Spinal cord (tissue), 10 donors: Measurements from ENCODE around the gene INO80C. TPM values are rescaled to one million over a fixed set of nuclear protein-coding genes. Genes with fewer than 3 reads are reported as not detected.

Experiments used
- DNase-seq, 6 donors: peaks; one replicate each; pipeline versions ENCODE4 v3.0.0 to v3.0.0-alpha.2; 2013 to 2015; ENCODE audit warnings: low spot score in 6 of 6, low read depth in 4 of 6
- H3K27ac ChIP-seq: one replicate; pipeline ENCODE4 v1.5.1; 2013; ENCODE audit warnings: low read depth, low read length, control low read depth
- H3K27me3 ChIP-seq: one replicate; pipeline ENCODE4 v1.6.1; 2013; ENCODE audit warnings: low read length; ENCODE audit not compliant: control insufficient read depth, insufficient read depth
- H3K36me3 ChIP-seq: one replicate; pipeline ENCODE4 v1.6.1; 2013; ENCODE audit warnings: low read length; ENCODE audit not compliant: control insufficient read depth, insufficient read depth
- H3K4me1 ChIP-seq: one replicate; pipeline ENCODE4 v1.6.1; 2013; ENCODE audit warnings: low read length; ENCODE audit not compliant: control insufficient read depth, insufficient read depth
- H3K4me3 ChIP-seq: one replicate; pipeline ENCODE4 v1.5.1; 2013; ENCODE audit warnings: low read depth, low read length, control low read depth
- H3K9me3 ChIP-seq: one replicate; pipeline ENCODE4 v1.6.1; 2013; ENCODE audit warnings: low read length; ENCODE audit not compliant: control insufficient read depth, insufficient read depth
- WGBS: methylation state at CpG from one replicate; pipeline ENCODE4 v1.1.5; 2013; ENCODE audit warnings: missing lambda C conversion rate; ENCODE audit not compliant: insufficient coverage; 5-methylcytosine and 5-hydroxymethylcytosine counted together
- polyA plus RNA-seq, 2 donors: library from polyadenylated mRNA; unstranded; fragments of 120-200 nt; gene quantifications; one replicate each; pipeline ENCODE4 v1.2.1, GENCODE V29; 2013; ENCODE audit not compliant: insufficient read length in 2 of 2
- total RNA-seq, 2 donors: library from RNA; depleted of rRNA in 1 of 2; stranded (reverse); fragments of 120-200 nt in 1 of 2; fragments of >200 nt in 1 of 2; gene quantifications; one replicate each; pipeline versions ENCODE4 v1.2.3 to v1.2.4, GENCODE V29; 2013 to 2014
- donor health status: healthy.

Gene INO80C
- total and polyA plus RNA-seq, 4 donors, result 8.1 to 22.4 (median 15.5) TPM

DNA sequence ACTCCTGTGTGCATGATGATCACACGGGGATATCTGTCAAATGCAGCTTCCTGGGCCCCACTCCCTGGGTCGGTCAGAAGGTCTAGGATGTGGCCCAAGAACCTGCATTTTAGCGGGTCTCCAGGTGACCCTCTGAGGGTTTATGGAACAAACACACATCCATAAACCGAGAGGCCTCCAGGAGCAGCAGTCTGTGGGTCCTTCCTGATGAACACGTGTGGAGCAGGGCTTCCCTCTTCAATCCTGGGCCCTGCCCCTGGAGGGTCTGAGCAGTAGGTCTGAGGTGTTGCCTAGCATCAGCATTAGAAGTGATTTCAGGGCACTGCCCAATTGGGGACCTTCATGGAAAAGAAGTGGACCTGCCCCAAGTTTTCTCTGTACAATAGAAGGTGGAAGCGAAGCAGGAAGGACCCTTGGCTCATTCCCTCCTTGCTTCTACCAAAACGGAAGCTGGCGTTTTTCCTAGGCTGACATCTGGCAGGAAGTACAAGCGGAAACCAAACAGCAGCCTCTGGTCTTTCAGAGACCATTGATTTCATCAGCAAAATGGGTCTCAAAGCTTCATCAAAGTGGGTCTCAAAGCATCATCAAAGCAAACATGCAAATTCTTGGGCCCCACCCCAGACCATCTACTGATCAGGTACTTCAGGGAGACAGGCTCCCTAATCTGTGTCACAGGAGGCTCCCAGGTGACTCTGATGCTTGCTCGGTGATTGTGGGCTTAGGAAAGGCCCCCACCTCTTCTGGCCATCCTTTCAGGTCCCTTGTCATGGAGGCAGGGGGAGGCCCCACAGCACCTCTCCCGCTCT is 30.7 kb downstream of the INO80C start:
- 87% methylated on average over 8 of the region's 11 CpGs for WGBS
- H3K27me3 ChIP-seq, result no peaks in the 10 kb centered on the region
- DNase-seq, result no peak
- H3K27ac ChIP-seq, result no peak overlapping the region
- no peak overlapping the region for H3K4me3 ChIP-seq
- H3K36me3 ChIP-seq, result peaks cover 8% of the 10 kb centered on the region
- no peaks in the 10 kb centered on the region for H3K9me3 ChIP-seq
- H3K4me1 ChIP-seq, result peaks cover 12% of the 10 kb centered on the region

- Histone ChIP-seq H3K4me1 (peaks cover 15% of the 10 kb centered on the region), H3K27me3 (no peaks in the 10 kb centered on the region), H3K27ac (no peak overlapping the region), H3K9me3 (no peaks in the 10 kb centered on the region), H3K36me3 (peaks cover 8% of the 10 kb centered on the region), H3K4me3 (no peak overlapping the region)
- no peak for DNase-seq
- WGBS, result 100% methylated on average over 1 of the region's 6 CpGs
Measured at GRCh38 chr18:35466334-35466733, 31.4 kb downstream of the INO80C start.

DNA sequence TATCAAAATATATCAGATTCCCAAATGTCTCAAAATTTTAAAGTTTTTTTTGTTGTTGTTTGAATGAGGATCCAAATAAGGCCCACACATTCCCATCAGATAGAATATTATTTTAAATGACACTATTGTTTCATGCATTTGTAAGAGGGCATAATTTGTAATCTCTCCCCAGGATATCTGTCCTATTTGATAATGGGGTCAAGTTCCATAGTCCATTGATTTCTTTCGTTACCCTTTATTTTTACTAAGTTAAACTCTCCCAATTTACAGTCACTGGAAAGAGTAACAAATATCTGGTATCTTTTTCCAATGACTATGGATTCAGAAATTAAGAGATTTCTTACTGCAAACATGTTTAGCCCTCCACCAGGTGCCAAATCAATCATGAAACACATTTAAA is 32.4 kb downstream of the INO80C start:
- Histone ChIP-seq H3K4me1 (peaks cover 9% of the 10 kb centered on the region), H3K9me3 (no peaks in the 10 kb centered on the region), H3K4me3 (no peak overlapping the region), H3K27me3 (no peaks in the 10 kb centered on the region), H3K36me3 (peaks cover 8% of the 10 kb centered on the region), H3K27ac (no peak overlapping the region)
- no peak for DNase-seq
- WGBS, result no CpG with 5 or more reads among the region's 1 CpG

DNA sequence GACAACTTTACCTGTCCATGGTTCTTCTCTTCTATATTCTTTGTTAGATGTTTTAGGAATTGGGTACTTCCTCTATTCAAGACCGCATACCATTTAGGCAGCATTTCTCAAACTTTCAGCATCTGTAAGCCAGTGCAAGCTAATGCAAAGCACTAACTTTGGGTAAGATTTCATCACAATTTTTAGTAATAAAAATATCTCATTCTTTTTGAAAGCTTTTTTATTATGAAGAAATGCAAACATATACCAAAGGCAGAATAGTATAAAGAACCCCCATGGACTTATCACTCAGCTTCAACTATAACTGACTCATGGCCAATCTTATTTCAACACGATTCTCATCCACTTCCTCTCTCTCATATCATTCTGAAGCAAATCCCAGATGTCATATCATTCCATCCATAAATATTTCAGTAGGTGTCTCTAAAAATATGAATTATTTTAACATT is 32.9 kb downstream of the INO80C start:
- no peak for DNase-seq
- Histone ChIP-seq H3K27me3 (no peaks in the 10 kb centered on the region), H3K4me3 (no peak overlapping the region), H3K36me3 (peaks cover 8% of the 10 kb centered on the region), H3K4me1 (peaks cover 8% of the 10 kb centered on the region), H3K27ac (no peak overlapping the region), H3K9me3 (no peaks in the 10 kb centered on the region)
- WGBS, result no CpG with 5 or more reads among the region's 2 CpGs

DNA sequence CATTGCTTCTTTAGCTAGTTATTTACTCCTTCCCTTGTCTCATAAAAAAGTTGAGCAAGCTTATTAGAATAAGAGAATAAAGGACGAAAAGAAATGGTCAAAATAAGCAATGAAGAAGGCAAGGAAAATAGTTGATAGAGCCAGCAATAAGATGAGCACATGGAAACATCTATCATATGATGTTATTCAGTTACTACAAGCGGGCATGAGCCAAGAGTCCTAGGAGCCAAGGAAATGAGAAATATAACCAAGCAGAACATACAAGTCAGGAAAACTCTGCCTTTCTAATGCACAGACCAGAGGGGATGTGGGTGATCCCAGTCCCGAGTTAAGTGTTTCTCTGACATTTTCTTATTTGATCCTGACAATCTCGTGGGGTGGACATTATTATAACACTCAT is 33.9 kb downstream of the INO80C start:
- DNase-seq, result no peak
- H3K4me1 ChIP-seq, result peaks cover 3% of the 10 kb centered on the region
- no peak overlapping the region for H3K27ac ChIP-seq
- no CpG with 5 or more reads among the region's 4 CpGs for WGBS
- H3K9me3 ChIP-seq, result no peaks in the 10 kb centered on the region
- H3K4me3 ChIP-seq, result no peak overlapping the region
- peaks cover 6% of the 10 kb centered on the region for H3K36me3 ChIP-seq
- H3K27me3 ChIP-seq, result no peaks in the 10 kb centered on the region

DNA sequence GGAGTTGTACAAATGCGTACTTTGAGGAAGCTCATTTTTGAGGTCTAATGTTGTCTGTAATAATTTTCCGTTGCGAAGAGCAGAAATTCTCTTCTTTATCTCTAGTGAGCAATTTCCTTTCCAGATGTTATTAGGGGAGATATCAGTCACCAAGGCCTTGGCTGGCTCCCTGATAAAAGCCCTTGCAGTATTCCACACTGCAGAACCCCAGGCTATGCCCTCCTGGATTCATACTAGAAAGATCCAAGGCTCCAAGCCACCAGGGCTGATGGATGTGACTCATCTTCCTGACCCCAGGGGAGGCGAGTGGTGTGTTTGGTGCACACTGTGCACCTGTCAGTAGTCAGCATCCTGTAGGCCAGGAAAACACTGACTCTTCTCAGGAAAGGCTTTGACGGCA is 34.7 kb downstream of the INO80C start:
- Histone ChIP-seq H3K4me3 (no peak overlapping the region), H3K9me3 (no peaks in the 10 kb centered on the region), H3K27me3 (no peaks in the 10 kb centered on the region), H3K27ac (no peak overlapping the region), H3K36me3 (peaks cover 3% of the 10 kb centered on the region), H3K4me1 (peaks cover 3% of the 10 kb centered on the region)
- 89% methylated on average over 2 of the region's 5 CpGs for WGBS
- DNase-seq, result no peak

DNA sequence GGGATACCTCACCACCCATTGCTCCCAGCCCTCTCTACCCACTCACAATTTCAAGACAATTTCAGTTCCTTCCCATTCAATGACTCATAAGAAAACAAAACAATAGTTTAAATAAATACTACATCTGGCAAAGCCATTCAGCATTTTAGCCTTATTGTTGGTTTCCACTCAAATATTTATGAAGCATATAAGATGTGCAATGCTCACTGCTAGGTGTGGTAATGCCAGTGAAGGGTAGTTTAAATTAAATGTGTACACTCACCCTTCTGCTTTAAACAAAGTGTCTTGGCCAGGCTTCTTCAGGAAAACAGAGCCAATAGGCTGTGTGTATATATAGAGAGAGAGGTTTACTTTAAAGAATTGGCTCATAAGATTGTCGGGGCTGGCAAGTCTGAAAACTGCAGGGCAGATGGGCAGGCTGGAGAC is 37.0 kb downstream of the INO80C start:
- peak in 1 of 6 donors; percentile 35 for DNase-seq
- Histone ChIP-seq H3K27ac (peak overlapping the region; percentile 15), H3K27me3 (no peaks in the 10 kb centered on the region), H3K4me1 (peaks cover 3% of the 10 kb centered on the region), H3K9me3 (no peaks in the 10 kb centered on the region), H3K4me3 (no peak overlapping the region), H3K36me3 (no peaks in the 10 kb centered on the region)
- no CpG with 5 or more reads among the region's 1 CpG for WGBS

DNA sequence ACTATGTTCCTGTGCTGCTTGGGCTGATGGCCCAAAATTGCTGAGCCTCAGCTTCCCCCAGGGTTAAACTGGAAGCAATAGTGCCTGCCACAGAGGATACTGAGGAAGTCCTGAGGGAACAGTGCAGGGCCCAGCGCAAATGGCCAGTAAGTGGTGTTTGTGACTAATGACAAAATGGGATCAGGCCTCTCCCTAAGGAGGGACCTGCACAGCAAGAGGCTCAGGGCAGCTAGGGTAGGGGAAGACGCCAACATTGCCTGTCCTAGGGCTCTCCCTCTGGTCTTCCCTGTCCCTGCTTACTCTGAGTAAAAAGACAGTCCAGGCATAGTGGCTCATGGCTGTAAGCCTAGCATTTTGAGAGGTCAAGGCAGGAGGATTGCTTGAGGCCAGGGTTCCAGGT is 37.8 kb downstream of the INO80C start:
- WGBS, result 100% methylated on average over 2 of the region's 2 CpGs

GRCh38 chr18:35458677-35459441 is 38.9 kb downstream of the INO80C start:
- WGBS, result 78% methylated on average over 4 of the region's 4 CpGs
- no peak overlapping the region for H3K4me3 ChIP-seq
- no peaks in the 10 kb centered on the region for H3K9me3 ChIP-seq
- no peak overlapping the region for H3K27ac ChIP-seq
- no peaks in the 10 kb centered on the region for H3K36me3 ChIP-seq
- peaks cover 3% of the 10 kb centered on the region for H3K4me1 ChIP-seq
- DNase-seq, result no peak
- H3K27me3 ChIP-seq, result no peaks in the 10 kb centered on the region

More for the DNA sequence above, 37.8 kb downstream of the INO80C start:
- no peaks in the 10 kb centered on the region for H3K9me3 ChIP-seq
- no peak for DNase-seq
- H3K27me3 ChIP-seq, result no peaks in the 10 kb centered on the region
- no peaks in the 10 kb centered on the region for H3K36me3 ChIP-seq
- no peak overlapping the region for H3K4me3 ChIP-seq
- H3K4me1 ChIP-seq, result peaks cover 3% of the 10 kb centered on the region
- H3K27ac ChIP-seq, result no peak overlapping the region
